Neural progenitor cell (in vitro differentiated cells): ENCODE data around the gene KRTAP25-1. TPM values are rescaled to one million over a fixed set of nuclear protein-coding genes. Genes with fewer than 3 reads are reported as not detected.

ENCODE experiments used
- DNase-seq: peaks from one replicate; pipeline ENCODE4 v3.0.0-alpha.2; 2016; ENCODE audit warnings: low spot score
- H2AFZ ChIP-seq: fragments of 200-600 bp; sonication (generic); replicated peaks from 2 replicates; pipeline ENCODE4 v1.6.1; 2016; ENCODE audit warnings: antibody characterized with exemption
- H3F3A ChIP-seq: fragments of 200-600 bp; sonication (generic); 2 replicates; pipeline ENCODE4 v1.6.1; 2016; ENCODE audit warnings: antibody characterized with exemption, low read depth
- H3K27ac ChIP-seq: fragments of 200-600 bp; sonication (generic); 2 replicates; pipeline ENCODE4 v1.5.1; 2016; ENCODE audit warnings: mild to moderate bottlenecking
- H3K27me3 ChIP-seq: fragments of 200-600 bp; sonication (generic); 2 replicates; pipeline ENCODE4 v1.6.1; 2016; ENCODE audit warnings: mild to moderate bottlenecking, moderate library complexity
- H3K36me3 ChIP-seq: fragments of 200-600 bp; sonication (generic); 2 replicates; pipeline ENCODE4 v1.5.1; 2016
- H3K4me1 ChIP-seq: fragments of 200-600 bp; sonication (generic); 2 replicates; pipeline ENCODE4 v1.6.1; 2016; ENCODE audit warnings: mixed run types
- H3K4me2 ChIP-seq: fragments of 200-600 bp; sonication (generic); 2 replicates; pipeline ENCODE4 v1.6.1; 2016
- H3K4me3 ChIP-seq: fragments of 200-600 bp; sonication (generic); 2 replicates; pipeline ENCODE4 v1.5.1; 2016
- H3K79me2 ChIP-seq: fragments of 200-600 bp; sonication (generic); 2 replicates; pipeline ENCODE4 v1.6.1; 2016; ENCODE audit warnings: low read depth
- H3K9ac ChIP-seq: fragments of 200-600 bp; sonication (generic); 2 replicates; pipeline ENCODE4 v1.6.1; 2016
- H3K9me3 ChIP-seq: fragments of 200-600 bp; sonication (generic); 2 replicates; pipeline ENCODE4 v1.5.1; 2016; ENCODE audit warnings: low read depth
- H4K20me1 ChIP-seq: fragments of 200-600 bp; sonication (generic); 2 replicates; pipeline ENCODE4 v1.6.1; 2016; ENCODE audit warnings: low read depth
- H3K27ac Mint-ChIP-seq: 3 replicates; pipeline ENCODE4 v1.8.0; 2021; ENCODE audit warnings: mixed read lengths
- H3K27me3 Mint-ChIP-seq: 2 replicates; pipeline ENCODE4 v1.8.0; 2022; ENCODE audit warnings: low read depth, mild to moderate bottlenecking, inconsistent platforms, moderate library complexity, mixed read lengths; ENCODE audit not compliant: insufficient read depth
- H3K36me3 Mint-ChIP-seq: 3 replicates; pipeline ENCODE4 v1.8.0; 2021; ENCODE audit warnings: mixed read lengths
- H3K4me1 Mint-ChIP-seq: 3 replicates; pipeline ENCODE4 v1.8.0; 2021; ENCODE audit warnings: mixed read lengths
- H3K4me3 Mint-ChIP-seq: 3 replicates; pipeline ENCODE4 v1.8.0; 2021; ENCODE audit warnings: mild to moderate bottlenecking, moderate library complexity, mixed read lengths
- H3K9me3 Mint-ChIP-seq: 3 replicates; pipeline ENCODE4 v1.8.0; 2020; ENCODE audit warnings: mixed read lengths
- EZH2 ChIP-seq: fragments of 200-600 bp; sonication (generic); IDR thresholded peaks from 2 replicates; pipeline ENCODE4 v1.6.1; 2017; ENCODE audit warnings: antibody characterized with exemption, mild to moderate bottlenecking, moderate library complexity
- EZH2phosphoT487 ChIP-seq: fragments of 200-600 bp; sonication (generic); IDR thresholded peaks from 2 replicates; pipeline ENCODE4 v1.6.1; 2017; ENCODE audit warnings: antibody characterized with exemption
- total RNA-seq: library from RNA; depleted of rRNA; stranded (reverse); fragments of >200 nt; gene quantifications from 2 replicates; pipeline ENCODE4 v1.2.3, GENCODE V29; 2015; ENCODE audit warnings: low replicate concordance
- TF ChIP-seq, protein P1 (sequence below): fragments of 200-600 bp; sonication (generic); IDR thresholded peaks from 2 replicates; pipeline ENCODE4 v1.5.1; 2017; ENCODE audit warnings: antibody characterized with exemption, mild to moderate bottlenecking

Gene KRTAP25-1
- total RNA-seq, 1 donor from 2014 or later, result not detected

GRCh38 chr21:30315701-30316100 lies 26.4 kb upstream of the KRTAP25-1 start:
- H3K9me3 Mint-ChIP-seq, result no peaks in the 10 kb centered on the region
- H3K4me1 Mint-ChIP-seq, result no peaks in the 10 kb centered on the region
- Histone ChIP-seq H3F3A (no peaks in the 10 kb centered on the region), H3K9ac (no peak overlapping the region), H3K36me3 (no peaks in the 10 kb centered on the region), H3K9me3 (no peaks in the 10 kb centered on the region), H3K27ac (no peak overlapping the region), H3K4me2 (no peak overlapping the region), H3K4me3 (no peak overlapping the region), H3K4me1 (no peaks in the 10 kb centered on the region), H3K27me3 (no peaks in the 10 kb centered on the region), H2AFZ (no peak overlapping the region), H4K20me1 (no peaks in the 10 kb centered on the region), H3K79me2 (no peaks in the 10 kb centered on the region)
- no peak for DNase-seq
- no peaks in the 10 kb centered on the region for H3K27me3 Mint-ChIP-seq
- no peak overlapping the region for H3K4me3 Mint-ChIP-seq
- H3K27ac Mint-ChIP-seq, result no peak overlapping the region
- no peaks in the 10 kb centered on the region for H3K36me3 Mint-ChIP-seq
- TF ChIP-seq, protein P1, sequence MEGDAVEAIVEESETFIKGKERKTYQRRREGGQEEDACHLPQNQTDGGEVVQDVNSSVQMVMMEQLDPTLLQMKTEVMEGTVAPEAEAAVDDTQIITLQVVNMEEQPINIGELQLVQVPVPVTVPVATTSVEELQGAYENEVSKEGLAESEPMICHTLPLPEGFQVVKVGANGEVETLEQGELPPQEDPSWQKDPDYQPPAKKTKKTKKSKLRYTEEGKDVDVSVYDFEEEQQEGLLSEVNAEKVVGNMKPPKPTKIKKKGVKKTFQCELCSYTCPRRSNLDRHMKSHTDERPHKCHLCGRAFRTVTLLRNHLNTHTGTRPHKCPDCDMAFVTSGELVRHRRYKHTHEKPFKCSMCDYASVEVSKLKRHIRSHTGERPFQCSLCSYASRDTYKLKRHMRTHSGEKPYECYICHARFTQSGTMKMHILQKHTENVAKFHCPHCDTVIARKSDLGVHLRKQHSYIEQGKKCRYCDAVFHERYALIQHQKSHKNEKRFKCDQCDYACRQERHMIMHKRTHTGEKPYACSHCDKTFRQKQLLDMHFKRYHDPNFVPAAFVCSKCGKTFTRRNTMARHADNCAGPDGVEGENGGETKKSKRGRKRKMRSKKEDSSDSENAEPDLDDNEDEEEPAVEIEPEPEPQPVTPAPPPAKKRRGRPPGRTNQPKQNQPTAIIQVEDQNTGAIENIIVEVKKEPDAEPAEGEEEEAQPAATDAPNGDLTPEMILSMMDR, result no peak
- TF ChIP-seq EZH2phosphoT487 (no peak), EZH2 (no peak)

DNA sequence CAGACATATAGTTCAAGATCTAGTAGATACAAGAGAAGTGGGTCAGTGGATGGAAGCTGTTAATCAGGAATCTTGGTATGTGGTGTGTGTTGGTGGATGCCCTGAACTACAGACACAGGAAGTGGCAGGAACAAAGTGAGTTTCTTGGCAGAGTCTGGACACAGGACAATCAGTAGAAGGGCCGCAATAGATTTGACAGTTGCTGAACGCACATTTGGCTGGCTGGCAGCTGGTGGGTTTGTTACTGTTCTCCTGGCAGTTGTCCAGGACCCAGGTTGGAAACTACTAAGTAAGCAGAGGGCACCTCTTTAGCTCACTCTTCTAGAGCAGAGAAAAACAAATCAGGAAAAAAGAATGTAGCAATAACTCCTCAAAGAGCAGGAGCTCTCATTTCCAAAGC lies 17.6 kb upstream of the KRTAP25-1 start:
- Histone ChIP-seq H3K4me1 (no peaks in the 10 kb centered on the region), H3K4me2 (no peak overlapping the region), H3K79me2 (no peaks in the 10 kb centered on the region), H3K27ac (no peak overlapping the region), H3K4me3 (no peak overlapping the region), H3K36me3 (no peaks in the 10 kb centered on the region), H3K27me3 (no peaks in the 10 kb centered on the region), H2AFZ (no peak overlapping the region), H3F3A (no peaks in the 10 kb centered on the region), H4K20me1 (no peaks in the 10 kb centered on the region), H3K9me3 (no peaks in the 10 kb centered on the region), H3K9ac (no peak overlapping the region)
- no peaks in the 10 kb centered on the region for H3K4me1 Mint-ChIP-seq
- H3K36me3 Mint-ChIP-seq, result no peaks in the 10 kb centered on the region
- no peak overlapping the region for H3K4me3 Mint-ChIP-seq
- H3K27me3 Mint-ChIP-seq, result no peaks in the 10 kb centered on the region
- no peak for DNase-seq
- peak overlapping the region; percentile 19 for H3K27ac Mint-ChIP-seq
- no peaks in the 10 kb centered on the region for H3K9me3 Mint-ChIP-seq
- TF ChIP-seq EZH2phosphoT487 (no peak), EZH2 (no peak)
- TF ChIP-seq, protein P1, result no peak

DNA sequence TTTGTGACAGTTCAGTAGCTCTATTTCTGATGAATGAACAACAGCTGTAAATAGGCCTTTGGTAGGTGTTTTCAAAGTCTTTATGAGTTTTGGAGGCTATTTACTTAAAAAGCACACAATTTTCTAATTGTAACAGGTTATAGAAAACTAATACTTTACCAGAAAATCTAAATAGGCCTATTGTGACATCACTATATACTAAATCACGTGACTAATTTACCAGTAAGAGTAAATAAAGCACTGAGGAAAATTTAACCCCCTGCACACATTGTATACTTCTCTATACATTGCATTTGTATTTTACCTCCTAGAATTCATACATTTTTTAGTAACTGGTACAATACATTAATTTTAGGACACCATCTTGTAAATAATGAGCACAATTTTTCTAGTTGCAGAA lies 15.8 kb upstream of the KRTAP25-1 start:
- Histone ChIP-seq H3K79me2 (no peaks in the 10 kb centered on the region), H3K4me2 (no peak overlapping the region), H3K36me3 (no peaks in the 10 kb centered on the region), H3K9me3 (no peaks in the 10 kb centered on the region), H2AFZ (no peak overlapping the region), H3K4me1 (no peaks in the 10 kb centered on the region), H3F3A (no peaks in the 10 kb centered on the region), H3K4me3 (no peak overlapping the region), H4K20me1 (no peaks in the 10 kb centered on the region), H3K9ac (no peak overlapping the region), H3K27me3 (no peaks in the 10 kb centered on the region), H3K27ac (no peak overlapping the region)
- no peaks in the 10 kb centered on the region for H3K4me1 Mint-ChIP-seq
- no peaks in the 10 kb centered on the region for H3K27me3 Mint-ChIP-seq
- no peak overlapping the region for H3K4me3 Mint-ChIP-seq
- no peaks in the 10 kb centered on the region for H3K36me3 Mint-ChIP-seq
- H3K27ac Mint-ChIP-seq, result no peak overlapping the region
- no peaks in the 10 kb centered on the region for H3K9me3 Mint-ChIP-seq
- TF ChIP-seq, protein P1, result no peak
- TF ChIP-seq EZH2 (no peak), EZH2phosphoT487 (no peak)
- no peak for DNase-seq

- Histone ChIP-seq H3K4me1 (no peaks in the 10 kb centered on the region), H4K20me1 (no peaks in the 10 kb centered on the region), H3K4me2 (no peak within 1 kb of the TSS), H3K27me3 (no peaks in the 10 kb centered on the region), H3K27ac (no peak within 1 kb of the TSS), H3K9me3 (no peaks in the 10 kb centered on the region), H3K36me3 (no peaks in the 10 kb centered on the region), H2AFZ (no peak within 1 kb of the TSS), H3F3A (no peaks in the 10 kb centered on the region), H3K79me2 (no peaks in the 10 kb centered on the region), H3K4me3 (no peak within 1 kb of the TSS), H3K9ac (no peak within 1 kb of the TSS)
- H3K4me3 Mint-ChIP-seq, result no peak within 1 kb of the TSS
- H3K27me3 Mint-ChIP-seq, result no peaks in the 10 kb centered on the region
- H3K36me3 Mint-ChIP-seq, result no peaks in the 10 kb centered on the region
- H3K9me3 Mint-ChIP-seq, result no peaks in the 10 kb centered on the region
- no peak for DNase-seq
- H3K27ac Mint-ChIP-seq, result no peak within 1 kb of the TSS
- TF ChIP-seq EZH2phosphoT487 (no peak), EZH2 (no peak)
- TF ChIP-seq, protein P1, result no peak
- peaks cover 13% of the 10 kb centered on the region for H3K4me1 Mint-ChIP-seq
Observed at GRCh38 chr21:30282850-30283249, 6.5 kb downstream of the KRTAP25-1 start, which contains the start of gene KRTAP24-1. Gene KRTAP24-1 (minus strand): TSS chr21:30282950. CDS start chr21:30282932, 18 bp downstream.
